Measurements from ENCODE around the gene YIF1B.

Gene YIF1B

GRCh38 chr19:38309615-38310278, 6.0 kb downstream of the YIF1B start:
- DNase-seq (ENCODE audit: low read depth) = no peak
- no peak overlapping the region for H3K4me3 ChIP-seq (ENCODE audit: low read depth, low read length)
- TF ChIP-seq POLR2A (IDR thresholded peaks at IDR 0.05; ENCODE audit: extremely low read depth, insufficient read length) (no peak), MYC (IDR thresholded peaks at IDR 0.05; ENCODE audit: low read depth, low read length) (no peak), MAX (IDR thresholded peaks at IDR 0.05; ENCODE audit: low read depth, low read length) (no peak)

- TF ChIP-seq MYC (IDR thresholded peaks at IDR 0.05; ENCODE audit: low read depth, low read length) (no peak), MAX (IDR thresholded peaks at IDR 0.05; ENCODE audit: low read depth, low read length) (no peak), CTCF (IDR thresholded peaks at IDR 0.05; ENCODE audit: low read depth, low read length) (no peak)
- no peak for DNase-seq (ENCODE audit: low read depth)
- H3K4me3 ChIP-seq (ENCODE audit: low read depth, low read length) = no peak overlapping the region
These were observed 6.7 kb downstream of the YIF1B start for GRCh38 chr19:38308926-38309614.

DNA sequence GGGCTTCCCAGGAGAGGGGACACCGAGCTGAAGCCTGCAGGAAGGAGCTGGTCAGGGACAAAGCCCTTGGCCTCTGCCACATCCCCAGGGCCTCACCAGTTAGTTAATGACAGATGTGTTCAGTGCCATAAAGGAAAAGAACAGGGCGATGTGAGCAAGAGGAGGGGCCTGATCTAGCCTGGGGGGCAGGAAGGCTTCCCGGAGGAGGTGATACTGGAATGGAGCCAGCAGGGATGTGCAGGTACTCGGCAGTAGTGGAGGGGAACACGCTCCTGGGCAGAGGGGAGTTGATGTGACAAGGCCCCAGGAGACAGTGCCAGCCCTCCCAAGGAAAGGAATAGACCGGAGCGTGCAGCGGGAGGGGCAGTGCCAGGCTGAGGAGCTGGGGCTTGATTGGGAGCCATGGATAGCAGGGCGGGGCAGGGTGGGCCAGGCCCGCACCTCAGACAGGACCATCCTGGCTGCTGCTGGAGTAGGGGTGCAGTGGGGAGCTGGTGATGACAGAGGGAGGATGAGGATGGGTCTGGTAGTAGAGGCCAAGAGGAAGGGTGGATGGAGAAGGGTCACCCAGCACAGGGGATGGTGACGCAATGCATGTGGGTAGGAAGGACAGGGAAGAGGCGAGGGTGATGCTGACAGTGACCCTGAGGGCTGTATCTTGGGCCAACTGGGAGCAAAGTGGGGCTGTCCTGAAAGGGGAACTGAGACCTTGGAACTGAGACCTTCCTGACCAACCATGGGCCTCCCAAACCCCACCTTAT, 7.6 kb downstream of the YIF1B start:
- no peak overlapping the region for H3K4me3 ChIP-seq (ENCODE audit: low read depth, low read length)
- TF ChIP-seq MAX (IDR thresholded peaks at IDR 0.05; ENCODE audit: low read depth, low read length) = no peak
- no peak for TF ChIP-seq MYC (IDR thresholded peaks at IDR 0.05; ENCODE audit: low read depth, low read length)
- no peak for TF ChIP-seq CTCF (IDR thresholded peaks at IDR 0.05; ENCODE audit: low read depth, low read length)
- TF ChIP-seq POLR2A (IDR thresholded peaks at IDR 0.05; ENCODE audit: extremely low read depth, insufficient read length) = no peak
- no peak for DNase-seq (ENCODE audit: low read depth)

DNA sequence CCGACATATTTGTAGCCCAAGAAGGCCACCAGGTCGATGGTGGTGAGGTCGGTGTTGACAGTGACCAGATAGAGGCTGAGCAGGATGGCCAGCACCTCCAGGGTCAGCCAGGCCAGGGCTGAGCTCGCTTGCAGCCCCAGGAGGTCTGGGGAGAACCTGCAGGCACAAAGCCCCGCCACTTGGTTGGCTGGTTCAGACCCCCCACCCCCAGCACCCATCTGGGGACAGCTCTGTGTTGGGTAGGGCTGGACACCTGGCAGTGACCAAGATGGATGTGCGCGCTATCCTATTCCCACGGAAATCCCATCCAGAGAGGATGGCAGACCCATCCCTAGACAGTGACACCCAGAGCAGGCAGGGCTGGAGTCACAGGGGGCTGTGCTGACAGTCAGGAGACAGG, 8.2 kb downstream of the YIF1B start:
- DNase-seq (ENCODE audit: low read depth) = no peak
- no peak overlapping the region for H3K4me3 ChIP-seq (ENCODE audit: low read depth, low read length)
- no peak for TF ChIP-seq CTCF (IDR thresholded peaks at IDR 0.05; ENCODE audit: low read depth, low read length)
- no peak for TF ChIP-seq MYC (IDR thresholded peaks at IDR 0.05; ENCODE audit: low read depth, low read length)
- TF ChIP-seq POLR2A (IDR thresholded peaks at IDR 0.05; ENCODE audit: extremely low read depth, insufficient read length) = no peak
- no peak for TF ChIP-seq MAX (IDR thresholded peaks at IDR 0.05; ENCODE audit: low read depth, low read length)

DNA sequence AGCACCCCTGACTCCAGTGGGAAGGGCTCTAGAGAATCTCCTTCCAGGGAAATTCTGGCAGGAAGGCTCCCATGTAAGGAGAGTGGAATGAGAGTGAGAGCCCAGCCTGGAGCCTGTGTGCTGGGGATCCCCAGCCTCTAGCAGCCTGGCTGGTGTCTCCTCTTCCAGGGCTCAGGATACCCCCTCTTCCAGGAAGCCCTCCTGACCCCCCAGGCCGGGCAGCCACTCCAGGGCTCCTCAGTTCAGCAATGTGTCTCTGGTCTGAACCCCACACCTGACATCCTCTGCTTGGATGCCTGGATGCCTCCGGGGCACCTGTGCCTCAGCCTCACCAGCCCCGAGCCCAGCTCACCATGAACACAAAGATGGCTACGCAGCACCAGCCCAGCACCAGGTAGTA, 8.7 kb downstream of the YIF1B start:
- H3K4me3 ChIP-seq (ENCODE audit: low read depth, low read length) = no peak overlapping the region
- DNase-seq (ENCODE audit: low read depth) = no peak
- no peak for TF ChIP-seq MYC (IDR thresholded peaks at IDR 0.05; ENCODE audit: low read depth, low read length)
- no peak for TF ChIP-seq CTCF (IDR thresholded peaks at IDR 0.05; ENCODE audit: low read depth, low read length)
- TF ChIP-seq POLR2A (IDR thresholded peaks at IDR 0.05; ENCODE audit: extremely low read depth, insufficient read length) = no peak
- no peak for TF ChIP-seq MAX (IDR thresholded peaks at IDR 0.05; ENCODE audit: low read depth, low read length)

- no peak for TF ChIP-seq MYC (IDR thresholded peaks at IDR 0.05; ENCODE audit: low read depth, low read length)
- TF ChIP-seq MAX (IDR thresholded peaks at IDR 0.05; ENCODE audit: low read depth, low read length) = no peak
- TF ChIP-seq POLR2A (IDR thresholded peaks at IDR 0.05; ENCODE audit: extremely low read depth, insufficient read length) = no peak
- TF ChIP-seq CTCF (IDR thresholded peaks at IDR 0.05; ENCODE audit: low read depth, low read length) = no peak
- no peak overlapping the region for H3K4me3 ChIP-seq (ENCODE audit: low read depth, low read length)
- no peak for DNase-seq (ENCODE audit: low read depth)
These were observed 9.5 kb downstream of the YIF1B start for GRCh38 chr19:38306236-38306635.
